Liver (tissue), 9 donors: ENCODE results near the gene VPREB1. TPM values are rescaled to one million over a fixed set of nuclear protein-coding genes. Genes with fewer than 3 reads are reported as not detected.
A peak's percentile ranks its signal among the peaks of the same experiment; 100 is the strongest.

ENCODE experiments used
- DNase-seq: peaks from one replicate; pipeline ENCODE4 v3.0.0-alpha.2; 2017; ENCODE audit warnings: low spot score
- H3K27ac ChIP-seq, 2 donors: one replicate each; pipeline ENCODE4 v1.7.0; 2013; ENCODE audit warnings: inconsistent platforms in 2 of 2, low read length in 2 of 2, control low read depth in 1 of 2, low read depth in 1 of 2, mild to moderate bottlenecking in 1 of 2
- H3K27me3 ChIP-seq, 4 donors: one replicate each; pipeline versions ENCODE4 v1.6.1 to v1.7.0; 2013; ENCODE audit warnings: low read length in 3 of 4, inconsistent platforms in 1 of 4, mild to moderate bottlenecking in 1 of 4, moderate library complexity in 1 of 4; ENCODE audit not compliant: control insufficient read depth in 4 of 4, insufficient read depth in 4 of 4
- H3K36me3 ChIP-seq, 4 donors: one replicate each; pipeline versions ENCODE4 v1.6.1 to v1.7.0; 2013; ENCODE audit warnings: low read length in 3 of 4, mild to moderate bottlenecking in 3 of 4, low read depth in 1 of 4, moderate library complexity in 1 of 4; ENCODE audit not compliant: control insufficient read depth in 4 of 4, insufficient read depth in 3 of 4
- H3K4me1 ChIP-seq, 4 donors: one replicate each; pipeline versions ENCODE4 v1.6.1 to v1.7.0; 2013; ENCODE audit warnings: low read length in 3 of 4, mild to moderate bottlenecking in 3 of 4, moderate library complexity in 1 of 4; ENCODE audit not compliant: control insufficient read depth in 4 of 4, insufficient read depth in 4 of 4
- H3K4me3 ChIP-seq, 3 donors: one replicate each; pipeline versions ENCODE4 v1.6.1 to v1.7.0; 2013; ENCODE audit warnings: low read length in 3 of 3, control low read depth in 1 of 3, low read depth in 1 of 3, mild to moderate bottlenecking in 1 of 3
- H3K9ac ChIP-seq, 2 donors: one replicate each; pipeline ENCODE4 v1.7.0; 2013; ENCODE audit warnings: low read length in 2 of 2, mild to moderate bottlenecking in 2 of 2, moderate library complexity in 2 of 2, control low read depth in 1 of 2, low read depth in 1 of 2
- H3K9me3 ChIP-seq, 4 donors: one replicate each; pipeline versions ENCODE4 v1.6.1 to v1.7.0; 2013; ENCODE audit warnings: low read length in 3 of 4; ENCODE audit not compliant: control insufficient read depth in 4 of 4
- ATF3 ChIP-seq: IDR thresholded peaks from 2 replicates; pipeline ENCODE4 v1.6.1; 2016; ENCODE audit warnings: antibody characterized with exemption
- CTCF ChIP-seq: fragments of 150-350 bp; IDR thresholded peaks from 2 replicates; pipeline ENCODE4 v1.5.1; 2017; ENCODE audit warnings: improper control_type of control experiment, low read depth, low read length; ENCODE audit not compliant: missing input control
- EGR1 ChIP-seq, 2 donors: IDR thresholded peaks; 2 replicates each; pipeline ENCODE4 v1.6.1; 2016 to 2018; ENCODE audit warnings: antibody characterized with exemption in 2 of 2, low read depth in 2 of 2
- FOXA1 ChIP-seq: IDR thresholded peaks from 2 replicates; pipeline ENCODE4 v1.6.1; 2016; ENCODE audit warnings: antibody characterized with exemption
- FOXA2 ChIP-seq: IDR thresholded peaks from 2 replicates; pipeline ENCODE4 v1.6.1; 2016; ENCODE audit warnings: antibody characterized with exemption
- GABPA ChIP-seq, 2 donors: IDR thresholded peaks in 1 of 2; conservative IDR thresholded peaks in 1 of 2; 2 replicates each; pipeline ENCODE4 v1.6.1; 2016; ENCODE audit warnings: antibody characterized with exemption in 2 of 2, mild to moderate bottlenecking in 1 of 2, moderate library complexity in 1 of 2
- HNF4A ChIP-seq, 2 donors: conservative IDR thresholded peaks; 2 replicates each; pipeline ENCODE4 v1.6.1; 2016; ENCODE audit warnings: antibody characterized with exemption in 2 of 2, mild to moderate bottlenecking in 2 of 2
- HNF4G ChIP-seq: IDR thresholded peaks from 2 replicates; pipeline ENCODE4 v1.6.1; 2016; ENCODE audit warnings: antibody characterized with exemption
- NR2F2 ChIP-seq: IDR thresholded peaks from 2 replicates; pipeline ENCODE4 v1.6.1; 2016; ENCODE audit warnings: antibody characterized with exemption
- RAD21 ChIP-seq, 2 donors: IDR thresholded peaks; 2 replicates each; pipeline ENCODE4 v1.6.1; 2016; ENCODE audit warnings: antibody characterized with exemption in 2 of 2, mild to moderate bottlenecking in 2 of 2
- REST ChIP-seq: IDR thresholded peaks from 2 replicates; pipeline ENCODE4 v1.6.1; 2016; ENCODE audit warnings: antibody characterized with exemption, mild to moderate bottlenecking
- RXRA ChIP-seq, 2 donors: IDR thresholded peaks; 2 replicates each; pipeline ENCODE4 v1.6.1; 2017 to 2018; ENCODE audit warnings: antibody characterized with exemption in 2 of 2, mild to moderate bottlenecking in 1 of 2
- SP1 ChIP-seq: IDR thresholded peaks from 2 replicates; pipeline ENCODE4 v1.6.1; 2018; ENCODE audit warnings: antibody characterized with exemption, mild to moderate bottlenecking
- TAF1 ChIP-seq: conservative IDR thresholded peaks from 2 replicates; pipeline ENCODE4 v1.6.1; 2016; ENCODE audit warnings: antibody characterized with exemption, mild to moderate bottlenecking
- YY1 ChIP-seq: IDR thresholded peaks from 2 replicates; pipeline ENCODE4 v1.6.1; 2016; ENCODE audit warnings: antibody characterized with exemption, mild to moderate bottlenecking
- ZBTB33 ChIP-seq: IDR thresholded peaks from 2 replicates; pipeline ENCODE4 v1.6.1; 2016; ENCODE audit warnings: antibody characterized with exemption
- WGBS: extraction: QIAGEN DNeasy Blood & Tissue Kit; methylation state at CpG from one replicate; pipeline ENCODE4 v1.1.7; 2013; 5-methylcytosine and 5-hydroxymethylcytosine counted together
- polyA plus RNA-seq, 2 donors: library from polyadenylated mRNA; stranded (reverse) in 1 of 2; unstranded in 1 of 2; fragments of 200-250 nt in 1 of 2; fragments of >200 nt in 1 of 2; fragmentation: Nextera tagmentation in 1 of 2; extraction: Ambion mirVana in 1 of 2; gene quantifications; one replicate each; pipeline versions ENCODE4 v1.2.1 to v1.2.3, GENCODE V29; 2013 to 2015
- total RNA-seq, 2 donors: library from RNA; depleted of rRNA; stranded (reverse); fragments of >200 nt; gene quantifications; one replicate each; pipeline ENCODE4 v1.2.3, GENCODE V29; 2014
- donor health status: healthy.
- donor health status: healthy.
- donor health status: healthy.
- donor health status: healthy.
- donor health status: healthy.

The VPREB1 gene
- total and polyA plus RNA-seq, 4 donors, result 1.1 TPM; not detected in 3

- no peak for TF ChIP-seq ATF3
- no peak for TF ChIP-seq RXRA (IDR thresholded peaks at IDR 0.05)
These were observed 16.2 kb upstream of the VPREB1 start (continued) for GRCh38 chr22:22228421-22228820.

GRCh38 chr22:22228921-22229320, 15.7 kb upstream of the VPREB1 start:
- DNase-seq, result no peak
- H3K9ac ChIP-seq, result no peak overlapping the region
- H3K4me1 ChIP-seq, result no peaks in the 10 kb centered on the region
- H3K4me3 ChIP-seq, result no peak overlapping the region
- no peaks in the 10 kb centered on the region for H3K9me3 ChIP-seq
- no peaks in the 10 kb centered on the region for H3K36me3 ChIP-seq
- H3K27ac ChIP-seq, result no peak overlapping the region
- 81% methylated on average over 8 of the region's 8 CpGs for WGBS
- TF ChIP-seq NR2F2 (no peak), TAF1 (no peak), FOXA2 (no peak), SP1 (no peak), ZBTB33 (no peak), HNF4G (no peak), GABPA (IDR thresholded peaks at IDR 0.05 in 1 of 2, conservative IDR thresholded peaks at IDR 0.05 in 1 of 2) (no peak), HNF4A (conservative IDR thresholded peaks at IDR 0.05) (no peak), CTCF (no peak), REST (no peak), RXRA (IDR thresholded peaks at IDR 0.05) (no peak)
- H3K27me3 ChIP-seq, result peaks cover 0 to 2% (median 0%) of the 10 kb centered on the region in 4 donors

- Histone ChIP-seq H3K9me3 (no peaks in the 10 kb centered on the region), H3K27ac (no peak overlapping the region), H3K4me3 (no peak overlapping the region), H3K36me3 (no peaks in the 10 kb centered on the region), H3K4me1 (no peaks in the 10 kb centered on the region), H3K27me3 (peaks cover 0 to 2% (median 0%) of the 10 kb centered on the region in 4 donors), H3K9ac (no peak overlapping the region)
- 65% methylated on average over 6 of the region's 6 CpGs for WGBS
- peak; percentile 3 for DNase-seq
- TF ChIP-seq EGR1 (IDR thresholded peaks at IDR 0.05; ENCODE audit: low read depth in 2 of 2) (no peak), TAF1 (no peak), ZBTB33 (no peak), REST (no peak), HNF4A (conservative IDR thresholded peaks at IDR 0.05) (no peak), HNF4G (no peak), NR2F2 (no peak), FOXA1 (no peak), SP1 (no peak), YY1 (no peak), RAD21 (IDR thresholded peaks at IDR 0.05) (no peak)
These were observed 14.7 kb upstream of the VPREB1 start for GRCh38 chr22:22229683-22230420.
